GM12891 (cell line): Measurements from ENCODE around the gene ARHGEF28.

Source experiments
- POLR2A ChIP-seq: IDR thresholded peaks from 2 replicates; pipeline ENCODE4 v1.6.1; 2011; ENCODE audit warnings: low read depth, low read length, control low read depth
- POLR2AphosphoS5 ChIP-seq: IDR thresholded peaks from 2 replicates; pipeline ENCODE4 v1.6.1; 2011; ENCODE audit warnings: low read depth, low read length, control low read depth

DNA sequence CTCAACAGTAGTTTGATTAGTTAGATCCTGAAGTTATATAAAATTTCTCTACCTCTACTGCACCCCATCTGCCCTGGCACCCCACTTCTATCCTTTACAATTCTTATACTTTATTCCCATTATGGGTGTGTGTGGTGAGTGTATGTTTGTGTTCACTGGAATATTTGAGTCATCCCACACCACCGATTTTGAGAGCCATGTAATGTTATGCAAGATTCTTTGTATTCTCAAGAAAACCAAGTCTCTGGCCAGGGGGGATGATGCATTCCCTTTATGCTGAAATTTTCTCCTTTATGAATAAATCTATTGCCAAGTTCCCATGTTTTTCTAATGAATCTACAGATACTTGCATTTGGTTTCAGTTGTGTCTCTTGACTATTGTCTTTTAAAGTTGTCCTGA is 266.8 kb downstream of the ARHGEF28 start:
- no peak for TF ChIP-seq POLR2A
- TF ChIP-seq POLR2AphosphoS5: no peak
